Thyroid gland (tissue), 4 donors: ENCODE results near the gene C13orf46. TPM values are rescaled to one million over a fixed set of nuclear protein-coding genes. Genes with fewer than 3 reads are reported as not detected.

ENCODE experiments used
- DNase-seq, 2 donors: peaks; one replicate each; pipeline ENCODE4 v3.0.0-alpha.2; 2019
- H3K27ac ChIP-seq, 3 donors: fragments of 200-600 bp; sonication (generic); 1 replicate in 2 of 3; 2 replicates in 1 of 3; pipeline ENCODE4 v1.5.1; 2016 to 2019; ENCODE audit warnings: mild to moderate bottlenecking in 1 of 3, moderate library complexity in 1 of 3
- H3K27me3 ChIP-seq: fragments of 200-600 bp; sonication (generic); one replicate; pipeline ENCODE4 v1.5.1; 2019
- H3K36me3 ChIP-seq, 2 donors: fragments of 200-600 bp; sonication (generic); one replicate each; pipeline ENCODE4 v1.5.1; 2016 to 2019
- H3K4me1 ChIP-seq, 2 donors: fragments of 200-600 bp; sonication (generic); one replicate each; pipeline ENCODE4 v1.5.1; 2017 to 2019
- H3K4me3 ChIP-seq, 3 donors: fragments of 200-600 bp; sonication (generic); replicated peaks in 1 of 3; 1 replicate in 2 of 3; 2 replicates in 1 of 3; pipeline ENCODE4 v1.5.1; 2016; ENCODE audit warnings: mild to moderate bottlenecking in 1 of 3
- H3K9me3 ChIP-seq: fragments of 200-600 bp; sonication (generic); one replicate; pipeline ENCODE4 v1.5.1; 2017
- CTCF ChIP-seq, 6 experiments: fragments of 200-600 bp in 3 of 6; fragments of 450-650 bp in 3 of 6; sonication (generic) in 3 of 6; IDR thresholded peaks; one replicate each; pipeline ENCODE4 v1.5.1; 2016 to 2019; ENCODE audit warnings: antibody characterized with exemption in 6 of 6, mild to moderate bottlenecking in 2 of 6, inconsistent platforms in 1 of 6, moderate library complexity in 1 of 6
- POLR2A ChIP-seq, 2 donors: fragments of 450-650 bp; IDR thresholded peaks; one replicate each; pipeline ENCODE4 v1.6.1; 2017; ENCODE audit warnings: antibody characterized with exemption in 2 of 2, mild to moderate bottlenecking in 2 of 2, moderate library complexity in 1 of 2
- WGBS, 2 donors: methylation state at CpG; one replicate each; pipeline ENCODE4 v1.1.5; 2017; 5-methylcytosine and 5-hydroxymethylcytosine counted together
- intact Hi-C: fragments of 100-400 bp; cut with DNase I; formaldehyde crosslinking; loops from one replicate; pipeline ENCODE4 v1.15.1; 2023
- total RNA-seq, 4 donors: library from RNA; depleted of rRNA; stranded (reverse); fragments of >200 nt; gene quantifications; one replicate each; pipeline ENCODE4 v1.2.3, GENCODE V29; 2016

Gene C13orf46
- total RNA-seq, 4 donors from 2014 or later = 0.67 to 9.4 (median 4.3) TPM

- Histone ChIP-seq H3K4me3 (no peak overlapping the region), H3K27ac (no peak overlapping the region), H3K36me3 (peaks cover 9 to 12% of the 10 kb centered on the region in 2 donors), H3K27me3 (no peaks in the 10 kb centered on the region), H3K4me1 (peaks cover 3 to 14% of the 10 kb centered on the region in 2 donors), H3K9me3 (no peaks in the 10 kb centered on the region)
- 84 to 85% methylated on average over 15 of the region's 15 CpGs for WGBS, 2 donors
- intact Hi-C loops = no loop called here
- TF ChIP-seq CTCF (IDR thresholded peaks at IDR 0.05) = no peak
- no peak for TF ChIP-seq POLR2A (IDR thresholded peaks at IDR 0.05)
- DNase-seq = peak in 1 of 2 donors; percentile 1
Observed at GRCh38 chr13:114005206-114005724, 31.4 kb upstream of the C13orf46 start.

GRCh38 chr13:114004420-114005205 lies 30.7 kb upstream of the C13orf46 start:
- Histone ChIP-seq H3K9me3 (no peaks in the 10 kb centered on the region), H3K4me1 (peaks cover 6 to 18% of the 10 kb centered on the region in 2 donors), H3K36me3 (peaks cover 5 to 7% of the 10 kb centered on the region in 2 donors), H3K27me3 (no peaks in the 10 kb centered on the region), H3K27ac (no peak overlapping the region), H3K4me3 (no peak overlapping the region)
- TF ChIP-seq POLR2A (IDR thresholded peaks at IDR 0.05) = no peak
- no peak for TF ChIP-seq CTCF (IDR thresholded peaks at IDR 0.05)
- DNase-seq = peak; percentile 0 to 5
- intact Hi-C loops = no loop called here
- WGBS, 2 donors = 90 to 91% methylated on average over 41 of the region's 41 CpGs

- H3K27ac ChIP-seq = no peak overlapping the region
- TF ChIP-seq CTCF (IDR thresholded peaks at IDR 0.05) = no peak
- TF ChIP-seq POLR2A (IDR thresholded peaks at IDR 0.05) = no peak
- DNase-seq = no peak
- H3K9me3 ChIP-seq = no peaks in the 10 kb centered on the region
- 92 to 95% methylated on average over 19 to 22 of the region's 24 CpGs for WGBS, 2 donors
- no peaks in the 10 kb centered on the region for H3K27me3 ChIP-seq
- intact Hi-C loops = no loop called here
- peaks cover 17 to 33% of the 10 kb centered on the region in 2 donors for H3K4me1 ChIP-seq
- H3K36me3 ChIP-seq = no peaks in the 10 kb centered on the region
- no peak overlapping the region for H3K4me3 ChIP-seq
Observed at GRCh38 chr13:114002771-114003321, 29.0 kb upstream of the C13orf46 start.

GRCh38 chr13:114002009-114002544 lies 28.2 kb upstream of the C13orf46 start:
- 92% methylated on average over 27 of the region's 27 CpGs for WGBS, 2 donors
- no peak overlapping the region for H3K27ac ChIP-seq
- no peaks in the 10 kb centered on the region for H3K36me3 ChIP-seq
- H3K9me3 ChIP-seq = no peaks in the 10 kb centered on the region
- intact Hi-C loops = no loop called here
- no peak overlapping the region for H3K4me3 ChIP-seq
- no peak for DNase-seq
- no peaks in the 10 kb centered on the region for H3K27me3 ChIP-seq
- TF ChIP-seq POLR2A (IDR thresholded peaks at IDR 0.05) = no peak
- H3K4me1 ChIP-seq = peaks cover 20 to 38% of the 10 kb centered on the region in 2 donors

GRCh38 chr13:114001331-114002008 lies 27.6 kb upstream of the C13orf46 start:
- intact Hi-C loops = no loop called here
- Histone ChIP-seq H3K9me3 (no peaks in the 10 kb centered on the region), H3K4me1 (peaks cover 20 to 38% of the 10 kb centered on the region in 2 donors), H3K27me3 (no peaks in the 10 kb centered on the region), H3K36me3 (no peaks in the 10 kb centered on the region), H3K4me3 (no peak overlapping the region), H3K27ac (peak overlapping the region; percentile 58 to 81 (median 80))
- DNase-seq = no peak
- no peak for TF ChIP-seq CTCF (IDR thresholded peaks at IDR 0.05)
- TF ChIP-seq POLR2A (IDR thresholded peaks at IDR 0.05) = no peak
- WGBS, 2 donors = 84 to 89% methylated on average over 25 to 43 of the region's 46 CpGs
